Gastroesophageal sphincter (tissue), 4 donors: ENCODE data around the gene DTL. TPM values are rescaled to one million over a fixed set of nuclear protein-coding genes. Genes with fewer than 3 reads are reported as not detected.

ENCODE experiments used
- ATAC-seq: fragments of 150-250 bp; one replicate; pipeline ENCODE4 v1.9.1; 2016; ENCODE audit warnings: mild to moderate bottlenecking, moderate library complexity
- H3K27ac ChIP-seq, 4 donors: fragments of 200-600 bp; sonication (generic) in 3 of 4; 1 replicate in 3 of 4; 2 replicates in 1 of 4; pipeline ENCODE4 v1.5.1; 2016 to 2019
- H3K27me3 ChIP-seq: fragments of 200-600 bp; sonication (generic); one replicate; pipeline ENCODE4 v1.5.1; 2019
- H3K36me3 ChIP-seq, 2 donors: fragments of 200-600 bp; sonication (generic); one replicate each; pipeline ENCODE4 v1.5.1; 2019; ENCODE audit warnings: control low read depth in 1 of 2
- H3K4me1 ChIP-seq, 3 donors: fragments of 200-600 bp; sonication (generic); 1 replicate in 2 of 3; 2 replicates in 1 of 3; pipeline ENCODE4 v1.5.1; 2016 to 2019; ENCODE audit warnings: control low read depth in 2 of 3
- H3K4me3 ChIP-seq, 2 donors: fragments of 200-600 bp; sonication (generic); one replicate each; pipeline ENCODE4 v1.5.1; 2019; ENCODE audit warnings: mild to moderate bottlenecking in 1 of 2, moderate library complexity in 1 of 2
- H3K9me3 ChIP-seq, 3 donors: fragments of 200-600 bp; sonication (generic); one replicate each; pipeline ENCODE4 v1.5.1; 2017 to 2019; ENCODE audit warnings: control low read depth in 2 of 3
- EP300 ChIP-seq: sonication (generic); formaldehyde crosslinking; IDR thresholded peaks from one replicate; pipeline ENCODE4 v1.6.1; 2017; ENCODE audit warnings: antibody characterized with exemption, mild to moderate bottlenecking
- POLR2A ChIP-seq, 2 donors: fragments of 450-650 bp; IDR thresholded peaks; one replicate each; pipeline ENCODE4 v1.6.1; 2017; ENCODE audit warnings: antibody characterized with exemption in 2 of 2, mild to moderate bottlenecking in 2 of 2, moderate library complexity in 1 of 2
- POLR2AphosphoS5 ChIP-seq: sonication (generic); formaldehyde crosslinking; IDR thresholded peaks from one replicate; pipeline ENCODE4 v1.6.1; 2017; ENCODE audit warnings: antibody characterized with exemption
- WGBS, 2 donors: methylation state at CpG; one replicate each; pipeline ENCODE4 v1.1.5; 2018; ENCODE audit warnings: low coverage in 1 of 2; 5-methylcytosine and 5-hydroxymethylcytosine counted together
- total RNA-seq, 4 donors: library from RNA; depleted of rRNA; stranded (reverse); fragments of >200 nt; gene quantifications; one replicate each; pipeline ENCODE4 v1.1.0, GENCODE V29; 2016
- TF ChIP-seq, protein P1 (sequence below), 4 experiments: fragments of 200-600 bp in 2 of 4; fragments of 450-650 bp in 2 of 4; sonication (generic) in 1 of 4; IDR thresholded peaks; one replicate each; pipeline ENCODE4 v1.5.1; 2017 to 2019; ENCODE audit warnings: antibody characterized with exemption in 4 of 4, mild to moderate bottlenecking in 2 of 4, moderate library complexity in 2 of 4

Gene DTL
- total RNA-seq, 4 donors from 2014 or later, result 0.08 to 1.6 (median 0.54) TPM; not detected in 1

DNA sequence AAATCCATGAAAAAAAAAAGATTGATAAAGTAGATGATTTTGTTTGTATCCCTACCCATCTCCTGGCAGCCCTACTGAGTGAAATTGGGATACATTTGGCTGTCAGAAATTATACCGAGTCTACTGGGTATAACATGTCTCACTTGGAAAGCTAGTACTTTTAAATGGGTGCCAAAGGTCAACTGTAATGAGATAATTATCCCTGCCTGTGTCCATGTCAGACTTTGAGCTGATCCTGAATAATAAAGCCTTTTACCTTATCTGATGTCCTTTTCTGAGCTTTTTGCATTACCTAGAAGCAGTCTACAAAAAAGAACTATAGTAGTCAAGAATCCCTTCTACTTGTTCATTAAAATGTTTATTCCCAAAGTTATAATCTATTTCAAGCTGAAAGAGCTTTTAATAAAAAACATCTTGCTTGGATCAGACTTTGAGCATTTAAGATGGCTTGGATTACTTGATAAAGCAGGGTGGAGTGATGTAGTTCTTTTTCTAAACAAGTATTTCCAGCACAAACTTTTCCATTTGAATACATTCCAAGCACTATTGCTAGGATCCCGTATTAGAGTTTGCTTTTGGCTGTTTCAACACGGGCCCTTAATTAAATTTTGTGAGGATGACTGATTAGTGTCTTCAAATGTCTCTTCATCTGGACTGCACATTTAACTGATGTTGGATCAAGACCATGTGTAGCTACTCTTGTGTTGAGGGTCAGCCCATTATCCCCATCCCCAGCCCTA is 69.2 kb downstream of the DTL start:
- peak overlapping the region in 2 of 4 donors; percentile 13 to 33 for H3K27ac ChIP-seq
- TF ChIP-seq POLR2AphosphoS5 (no peak), POLR2A (IDR thresholded peaks at IDR 0.05) (no peak), EP300 (no peak)
- TF ChIP-seq, protein P1, sequence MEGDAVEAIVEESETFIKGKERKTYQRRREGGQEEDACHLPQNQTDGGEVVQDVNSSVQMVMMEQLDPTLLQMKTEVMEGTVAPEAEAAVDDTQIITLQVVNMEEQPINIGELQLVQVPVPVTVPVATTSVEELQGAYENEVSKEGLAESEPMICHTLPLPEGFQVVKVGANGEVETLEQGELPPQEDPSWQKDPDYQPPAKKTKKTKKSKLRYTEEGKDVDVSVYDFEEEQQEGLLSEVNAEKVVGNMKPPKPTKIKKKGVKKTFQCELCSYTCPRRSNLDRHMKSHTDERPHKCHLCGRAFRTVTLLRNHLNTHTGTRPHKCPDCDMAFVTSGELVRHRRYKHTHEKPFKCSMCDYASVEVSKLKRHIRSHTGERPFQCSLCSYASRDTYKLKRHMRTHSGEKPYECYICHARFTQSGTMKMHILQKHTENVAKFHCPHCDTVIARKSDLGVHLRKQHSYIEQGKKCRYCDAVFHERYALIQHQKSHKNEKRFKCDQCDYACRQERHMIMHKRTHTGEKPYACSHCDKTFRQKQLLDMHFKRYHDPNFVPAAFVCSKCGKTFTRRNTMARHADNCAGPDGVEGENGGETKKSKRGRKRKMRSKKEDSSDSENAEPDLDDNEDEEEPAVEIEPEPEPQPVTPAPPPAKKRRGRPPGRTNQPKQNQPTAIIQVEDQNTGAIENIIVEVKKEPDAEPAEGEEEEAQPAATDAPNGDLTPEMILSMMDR (IDR thresholded peaks at IDR 0.05), result no peak
- H3K9me3 ChIP-seq, result no peaks in the 10 kb centered on the region
- no peaks in the 10 kb centered on the region for H3K27me3 ChIP-seq
- no peak overlapping the region for H3K4me3 ChIP-seq
- no peak for ATAC-seq
- H3K36me3 ChIP-seq, result no peaks in the 10 kb centered on the region
- WGBS, 2 donors, result 11 to 26% methylated on average over 3 of the region's 3 CpGs
- peaks cover 0 to 28% (median 6%) of the 10 kb centered on the region in 3 donors for H3K4me1 ChIP-seq

- TF ChIP-seq, protein P1 (IDR thresholded peaks at IDR 0.05), result no peak
- TF ChIP-seq POLR2AphosphoS5 (no peak), POLR2A (IDR thresholded peaks at IDR 0.05) (no peak), EP300 (no peak)
- no peak for ATAC-seq
These were observed 70.8 kb downstream of the DTL start for GRCh38 chr1:212106286-212106792.

DNA sequence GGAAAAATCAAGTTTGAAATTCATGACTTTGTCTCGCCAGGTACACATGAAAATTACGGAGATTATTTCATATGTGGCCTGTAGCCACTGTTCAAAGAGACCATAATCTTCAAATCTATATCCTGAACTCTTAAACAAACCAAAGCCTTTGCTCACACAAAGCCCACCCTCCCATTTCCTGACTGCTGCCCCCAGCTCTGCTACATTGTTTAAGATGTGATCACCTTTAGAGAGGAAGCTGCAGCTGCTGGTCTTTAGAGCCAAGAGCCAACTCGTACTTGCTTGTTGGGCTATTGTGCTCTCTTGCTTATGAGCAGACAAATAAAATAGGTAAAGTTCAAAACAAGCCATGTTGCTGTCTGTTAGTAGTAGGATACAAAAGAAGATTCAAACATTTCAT is 71.9 kb downstream of the DTL start:
- Histone ChIP-seq H3K36me3 (no peaks in the 10 kb centered on the region), H3K9me3 (no peaks in the 10 kb centered on the region), H3K4me1 (peaks cover 0 to 45% (median 8%) of the 10 kb centered on the region in 3 donors), H3K27ac (no peak overlapping the region), H3K27me3 (no peaks in the 10 kb centered on the region), H3K4me3 (no peak overlapping the region)
- TF ChIP-seq EP300 (no peak), POLR2A (IDR thresholded peaks at IDR 0.05) (no peak), POLR2AphosphoS5 (no peak)
- TF ChIP-seq, protein P1 (IDR thresholded peaks at IDR 0.05), result no peak
- WGBS, 2 donors, result 75 to 78% methylated on average over 3 of the region's 3 CpGs
- ATAC-seq, result no peak

More at GRCh38 chr1:212106286-212106792, 70.8 kb downstream of the DTL start:
- Histone ChIP-seq H3K27me3 (no peaks in the 10 kb centered on the region), H3K36me3 (no peaks in the 10 kb centered on the region), H3K4me1 (peaks cover 0 to 44% (median 8%) of the 10 kb centered on the region in 3 donors), H3K9me3 (no peaks in the 10 kb centered on the region), H3K4me3 (no peak overlapping the region), H3K27ac (no peak overlapping the region)
- 63 to 100% methylated on average over 1 of the region's 1 CpG for WGBS, 2 donors

- WGBS, 2 donors, result 100% methylated on average over 1 of the region's 1 CpG
- no peak for ATAC-seq
These were observed 72.6 kb downstream of the DTL start for GRCh38 chr1:212108187-212108586.

DNA sequence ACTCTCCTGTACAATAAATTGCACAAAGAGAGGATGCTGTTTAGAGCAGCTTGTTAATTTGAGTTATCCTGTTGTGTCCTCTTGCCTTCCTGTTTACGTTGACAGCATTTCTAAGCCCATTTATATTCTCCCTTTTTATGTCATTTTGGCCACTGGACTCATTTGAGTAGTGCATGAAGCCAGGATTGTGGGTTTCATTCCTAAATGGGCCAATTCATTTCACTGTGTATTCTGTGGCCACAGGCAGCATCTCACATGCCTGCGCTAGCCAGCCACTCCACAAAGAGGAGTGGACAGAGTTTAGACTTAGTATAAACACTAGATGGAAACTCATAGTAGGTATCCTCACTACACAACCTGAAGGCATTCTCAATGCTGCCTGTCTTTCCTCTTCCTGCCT is 73.4 kb downstream of the DTL start:
- Histone ChIP-seq H3K9me3 (no peaks in the 10 kb centered on the region), H3K4me3 (no peak overlapping the region), H3K27me3 (no peaks in the 10 kb centered on the region), H3K36me3 (no peaks in the 10 kb centered on the region), H3K4me1 (peaks cover 0 to 45% (median 8%) of the 10 kb centered on the region in 3 donors), H3K27ac (no peak overlapping the region)
- no peak for ATAC-seq
- WGBS, 2 donors, result 67 to 91% methylated on average over 1 to 2 of the region's 2 CpGs
- TF ChIP-seq POLR2A (IDR thresholded peaks at IDR 0.05), result no peak
- TF ChIP-seq EP300, result no peak
- no peak for TF ChIP-seq POLR2AphosphoS5
- TF ChIP-seq, protein P1 (IDR thresholded peaks at IDR 0.05), result no peak

More at GRCh38 chr1:212108187-212108586, 72.6 kb downstream of the DTL start:
- Histone ChIP-seq H3K36me3 (no peaks in the 10 kb centered on the region), H3K27me3 (no peaks in the 10 kb centered on the region), H3K27ac (no peak overlapping the region), H3K4me1 (peaks cover 0 to 45% (median 8%) of the 10 kb centered on the region in 3 donors), H3K4me3 (no peak overlapping the region), H3K9me3 (no peaks in the 10 kb centered on the region)
- TF ChIP-seq EP300, result no peak
